ENCODE results near the gene C1QA.

The C1QA gene

DNA sequence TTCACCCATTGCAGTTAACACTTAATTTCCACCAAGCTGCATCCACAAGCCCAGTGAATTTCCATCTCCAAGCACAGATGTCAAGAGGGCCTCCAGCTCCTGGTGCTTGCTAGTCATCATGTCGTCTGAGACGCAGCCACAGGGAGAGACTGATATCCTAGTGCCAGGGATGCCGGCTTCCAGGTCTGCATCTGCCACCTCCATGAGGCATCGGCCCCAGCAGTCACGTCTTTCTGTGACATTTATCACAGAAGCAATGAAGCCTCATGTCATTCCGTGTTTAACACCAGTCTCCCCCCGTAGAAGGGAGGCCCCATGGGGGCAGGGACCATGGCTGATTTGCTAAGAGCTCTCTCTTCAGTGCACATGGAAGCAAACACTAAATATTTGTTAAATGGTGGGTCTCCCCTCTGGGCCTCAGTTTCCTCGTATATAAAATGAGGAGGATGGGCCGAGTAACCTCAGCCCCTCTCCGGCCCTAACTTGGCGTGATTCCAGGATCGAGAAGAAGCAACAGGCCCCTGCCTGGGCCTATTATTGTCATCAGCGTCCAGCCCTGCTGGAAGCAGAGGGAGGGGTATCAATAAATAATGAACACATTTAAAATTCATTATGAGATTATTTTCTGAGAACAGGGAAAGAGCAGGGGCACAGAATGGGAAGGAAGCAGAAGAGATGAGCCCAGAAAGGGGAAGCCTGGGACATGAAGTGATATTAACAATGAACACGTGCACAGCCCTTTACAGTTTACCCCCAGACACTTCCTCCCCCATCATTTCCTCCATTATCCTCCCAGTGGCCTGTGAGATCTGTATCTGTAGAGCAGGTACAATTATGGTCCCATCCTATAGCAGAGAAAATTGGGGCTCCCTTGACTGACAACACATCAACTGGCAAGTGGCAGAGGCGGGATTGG, 15.8 kb downstream of the C1QA start:
- H3K4me3 ChIP-seq (replicated peaks; ENCODE audit: insufficient read depth, low read length): no peak overlapping the region
- no peaks in the 10 kb centered on the region for H3K27me3 ChIP-seq (ENCODE audit: insufficient read depth, poor library complexity, severe bottlenecking)
- peak in 1 of 2 experiments; percentile 47 for DNase-seq (ENCODE audit: low read depth in 1 of 2, low spot score in 1 of 2)
- H3K27ac ChIP-seq (replicated peaks): no peak overlapping the region
- TF ChIP-seq, protein P1, sequence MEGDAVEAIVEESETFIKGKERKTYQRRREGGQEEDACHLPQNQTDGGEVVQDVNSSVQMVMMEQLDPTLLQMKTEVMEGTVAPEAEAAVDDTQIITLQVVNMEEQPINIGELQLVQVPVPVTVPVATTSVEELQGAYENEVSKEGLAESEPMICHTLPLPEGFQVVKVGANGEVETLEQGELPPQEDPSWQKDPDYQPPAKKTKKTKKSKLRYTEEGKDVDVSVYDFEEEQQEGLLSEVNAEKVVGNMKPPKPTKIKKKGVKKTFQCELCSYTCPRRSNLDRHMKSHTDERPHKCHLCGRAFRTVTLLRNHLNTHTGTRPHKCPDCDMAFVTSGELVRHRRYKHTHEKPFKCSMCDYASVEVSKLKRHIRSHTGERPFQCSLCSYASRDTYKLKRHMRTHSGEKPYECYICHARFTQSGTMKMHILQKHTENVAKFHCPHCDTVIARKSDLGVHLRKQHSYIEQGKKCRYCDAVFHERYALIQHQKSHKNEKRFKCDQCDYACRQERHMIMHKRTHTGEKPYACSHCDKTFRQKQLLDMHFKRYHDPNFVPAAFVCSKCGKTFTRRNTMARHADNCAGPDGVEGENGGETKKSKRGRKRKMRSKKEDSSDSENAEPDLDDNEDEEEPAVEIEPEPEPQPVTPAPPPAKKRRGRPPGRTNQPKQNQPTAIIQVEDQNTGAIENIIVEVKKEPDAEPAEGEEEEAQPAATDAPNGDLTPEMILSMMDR (IDR thresholded peaks at IDR 0.05; ENCODE audit: insufficient read depth, low read length): no peak
- peak; percentile 89 for TF ChIP-seq SPI1 (IDR thresholded peaks at IDR 0.05; ENCODE audit: borderline replicate concordance, low read depth)

DNA sequence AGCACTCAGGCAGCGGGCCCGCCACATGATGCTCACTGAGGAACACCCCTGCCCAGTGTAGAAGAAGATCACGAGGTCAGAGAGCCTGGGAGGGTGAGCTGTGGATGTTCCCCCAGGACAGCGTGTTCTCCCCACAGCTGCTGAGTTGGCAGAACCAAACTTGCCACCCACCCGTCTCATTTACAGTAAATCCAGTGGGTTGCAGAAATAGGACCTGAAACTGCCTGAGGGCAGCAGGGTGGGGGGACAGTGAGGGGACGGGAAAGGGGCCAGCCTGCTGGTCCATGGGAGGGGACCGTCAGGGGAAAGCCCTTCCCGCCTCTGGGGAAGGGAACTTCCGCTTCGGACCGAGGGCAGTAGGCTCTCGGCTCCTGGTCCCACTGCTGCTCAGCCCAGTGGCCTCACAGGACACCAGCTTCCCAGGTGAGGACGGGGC, 16.5 kb downstream of the C1QA start, which contains the start of gene C1QB:
TSS of gene C1QB (plus strand) at position 356 of the 436 bp plus-strand sequence. CDS start 6,227 bp downstream, outside the sequence.
- no peak for DNase-seq (ENCODE audit: low read depth in 1 of 2, low spot score in 1 of 2)
- Histone ChIP-seq H3K4me3 (replicated peaks; ENCODE audit: insufficient read depth, low read length) (no peak within 1 kb of the TSS), H3K27me3 (ENCODE audit: insufficient read depth, poor library complexity, severe bottlenecking) (no peaks in the 10 kb centered on the region), H3K27ac (replicated peaks) (no peak within 1 kb of the TSS)
- TF ChIP-seq GABPA (IDR thresholded peaks at IDR 0.05; ENCODE audit: low read depth) (no peak), POLR2AphosphoS5 (IDR thresholded peaks at IDR 0.05; ENCODE audit: low read depth) (no peak), SPI1 (IDR thresholded peaks at IDR 0.05; ENCODE audit: borderline replicate concordance, low read depth) (no peak)
- TF ChIP-seq, protein P2, sequence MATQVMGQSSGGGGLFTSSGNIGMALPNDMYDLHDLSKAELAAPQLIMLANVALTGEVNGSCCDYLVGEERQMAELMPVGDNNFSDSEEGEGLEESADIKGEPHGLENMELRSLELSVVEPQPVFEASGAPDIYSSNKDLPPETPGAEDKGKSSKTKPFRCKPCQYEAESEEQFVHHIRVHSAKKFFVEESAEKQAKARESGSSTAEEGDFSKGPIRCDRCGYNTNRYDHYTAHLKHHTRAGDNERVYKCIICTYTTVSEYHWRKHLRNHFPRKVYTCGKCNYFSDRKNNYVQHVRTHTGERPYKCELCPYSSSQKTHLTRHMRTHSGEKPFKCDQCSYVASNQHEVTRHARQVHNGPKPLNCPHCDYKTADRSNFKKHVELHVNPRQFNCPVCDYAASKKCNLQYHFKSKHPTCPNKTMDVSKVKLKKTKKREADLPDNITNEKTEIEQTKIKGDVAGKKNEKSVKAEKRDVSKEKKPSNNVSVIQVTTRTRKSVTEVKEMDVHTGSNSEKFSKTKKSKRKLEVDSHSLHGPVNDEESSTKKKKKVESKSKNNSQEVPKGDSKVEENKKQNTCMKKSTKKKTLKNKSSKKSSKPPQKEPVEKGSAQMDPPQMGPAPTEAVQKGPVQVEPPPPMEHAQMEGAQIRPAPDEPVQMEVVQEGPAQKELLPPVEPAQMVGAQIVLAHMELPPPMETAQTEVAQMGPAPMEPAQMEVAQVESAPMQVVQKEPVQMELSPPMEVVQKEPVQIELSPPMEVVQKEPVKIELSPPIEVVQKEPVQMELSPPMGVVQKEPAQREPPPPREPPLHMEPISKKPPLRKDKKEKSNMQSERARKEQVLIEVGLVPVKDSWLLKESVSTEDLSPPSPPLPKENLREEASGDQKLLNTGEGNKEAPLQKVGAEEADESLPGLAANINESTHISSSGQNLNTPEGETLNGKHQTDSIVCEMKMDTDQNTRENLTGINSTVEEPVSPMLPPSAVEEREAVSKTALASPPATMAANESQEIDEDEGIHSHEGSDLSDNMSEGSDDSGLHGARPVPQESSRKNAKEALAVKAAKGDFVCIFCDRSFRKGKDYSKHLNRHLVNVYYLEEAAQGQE (IDR thresholded peaks at IDR 0.05; ENCODE audit: insufficient replicate concordance, low read depth): no peak
- TF ChIP-seq, protein P1 (IDR thresholded peaks at IDR 0.05; ENCODE audit: insufficient read depth, low read length): no peak

DNA sequence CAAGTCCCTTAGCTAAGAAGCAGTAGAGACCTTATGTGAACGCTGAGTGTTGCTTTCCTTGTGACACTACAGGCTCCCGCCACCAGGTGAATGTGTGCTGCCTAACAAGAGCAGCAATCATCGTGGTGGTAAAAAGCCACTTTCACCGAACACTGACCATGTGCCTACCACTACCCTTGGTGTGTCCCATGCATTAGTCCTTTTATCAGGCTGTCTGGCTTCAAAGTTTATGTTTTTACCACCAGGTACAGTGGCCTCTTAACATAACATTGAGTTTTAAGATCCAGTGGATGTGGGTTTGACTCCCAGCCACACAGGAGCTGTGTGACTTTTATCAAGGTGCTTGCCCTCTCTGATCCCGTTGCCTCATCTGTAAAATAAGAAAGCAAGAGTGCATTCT, 18.3 kb downstream of the C1QA start:
- no peak for DNase-seq (ENCODE audit: low read depth in 1 of 2, low spot score in 1 of 2)
- H3K4me3 ChIP-seq (replicated peaks; ENCODE audit: insufficient read depth, low read length): no peak overlapping the region
- H3K27ac ChIP-seq (replicated peaks): no peak overlapping the region
- H3K27me3 ChIP-seq (ENCODE audit: insufficient read depth, poor library complexity, severe bottlenecking): no peaks in the 10 kb centered on the region
- TF ChIP-seq, protein P1 (IDR thresholded peaks at IDR 0.05; ENCODE audit: insufficient read depth, low read length): no peak
- TF ChIP-seq POLR2AphosphoS5 (IDR thresholded peaks at IDR 0.05; ENCODE audit: low read depth) (no peak), SPI1 (IDR thresholded peaks at IDR 0.05; ENCODE audit: borderline replicate concordance, low read depth) (no peak), GABPA (IDR thresholded peaks at IDR 0.05; ENCODE audit: low read depth) (no peak)
- TF ChIP-seq, protein P2 (IDR thresholded peaks at IDR 0.05; ENCODE audit: insufficient replicate concordance, low read depth): no peak
